Vagina (tissue), 2 donors: ENCODE results near the gene UBQLNL.

Source experiments
- POLR2A ChIP-seq, 2 donors: fragments of 450-650 bp; IDR thresholded peaks; one replicate each; pipeline ENCODE4 v1.6.1; 2017; ENCODE audit warnings: antibody characterized with exemption in 2 of 2, mild to moderate bottlenecking in 2 of 2, moderate library complexity in 2 of 2
- TF ChIP-seq, protein P1 (sequence below), 3 experiments: fragments of 450-650 bp in 2 of 3; fragments of 200-600 bp in 1 of 3; sonication (generic) in 1 of 3; IDR thresholded peaks; one replicate each; pipeline ENCODE4 v1.5.1; 2017 to 2019; ENCODE audit warnings: antibody characterized with exemption in 3 of 3, mild to moderate bottlenecking in 2 of 3, moderate library complexity in 2 of 3

GRCh38 chr11:5486421-5486820, 30.1 kb downstream of the UBQLNL start:
- TF ChIP-seq, protein P1, sequence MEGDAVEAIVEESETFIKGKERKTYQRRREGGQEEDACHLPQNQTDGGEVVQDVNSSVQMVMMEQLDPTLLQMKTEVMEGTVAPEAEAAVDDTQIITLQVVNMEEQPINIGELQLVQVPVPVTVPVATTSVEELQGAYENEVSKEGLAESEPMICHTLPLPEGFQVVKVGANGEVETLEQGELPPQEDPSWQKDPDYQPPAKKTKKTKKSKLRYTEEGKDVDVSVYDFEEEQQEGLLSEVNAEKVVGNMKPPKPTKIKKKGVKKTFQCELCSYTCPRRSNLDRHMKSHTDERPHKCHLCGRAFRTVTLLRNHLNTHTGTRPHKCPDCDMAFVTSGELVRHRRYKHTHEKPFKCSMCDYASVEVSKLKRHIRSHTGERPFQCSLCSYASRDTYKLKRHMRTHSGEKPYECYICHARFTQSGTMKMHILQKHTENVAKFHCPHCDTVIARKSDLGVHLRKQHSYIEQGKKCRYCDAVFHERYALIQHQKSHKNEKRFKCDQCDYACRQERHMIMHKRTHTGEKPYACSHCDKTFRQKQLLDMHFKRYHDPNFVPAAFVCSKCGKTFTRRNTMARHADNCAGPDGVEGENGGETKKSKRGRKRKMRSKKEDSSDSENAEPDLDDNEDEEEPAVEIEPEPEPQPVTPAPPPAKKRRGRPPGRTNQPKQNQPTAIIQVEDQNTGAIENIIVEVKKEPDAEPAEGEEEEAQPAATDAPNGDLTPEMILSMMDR (IDR thresholded peaks at IDR 0.05), result no peak
- no peak for TF ChIP-seq POLR2A (IDR thresholded peaks at IDR 0.05)
